ENCODE measurements around the gene APEX2. TPM values are rescaled to one million over a fixed set of nuclear protein-coding genes. Genes with fewer than 3 reads are reported as not detected.

APEX2 gene
- 1.5 and 2.0 TPM in 2 replicates for polyA plus RNA-seq

GRCh38 chrX:54999717-55000598, at the start of gene APEX2:
APEX2 (plus strand) TSS chrX:55000363; CDS start chrX:55000423, 60 bp downstream.

DNA sequence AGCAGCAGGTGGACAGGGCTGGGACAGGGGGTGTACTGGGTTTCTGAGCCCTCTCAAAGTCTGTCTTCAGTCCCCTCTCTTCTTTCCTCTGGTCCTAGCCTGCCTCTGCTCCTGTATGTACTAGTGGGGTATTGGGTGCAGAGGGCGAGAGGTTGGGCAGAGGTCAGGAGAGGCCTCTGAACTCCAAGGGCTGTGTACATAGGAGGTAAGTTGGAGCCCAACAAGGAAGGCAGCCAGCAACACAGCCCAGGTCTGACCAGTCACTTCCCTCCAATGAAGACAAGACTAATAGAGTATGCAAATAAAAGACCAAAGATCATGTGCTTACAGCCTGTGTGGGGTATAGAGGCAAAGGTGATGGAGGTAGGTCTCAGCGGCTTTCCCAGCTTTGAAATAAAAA, 6.1 kb upstream of the APEX2 start, which contains the start of gene PFKFB1:
TSS of gene PFKFB1 (minus strand) at position 90 of the 400 bp plus-strand sequence. CDS start 181 bp downstream, outside the sequence.

GRCh38 chrX:55030271-55031205, 30.4 kb downstream of the APEX2 start, which contains the start of gene ALAS2:
ALAS2 (minus strand) TSS chrX:55030977; CDS start chrX:55026000, 4,977 bp downstream.

Other genes with a start within 250 kb of the APEX2 start
- not detected in 2 replicates for gene ITIH6, start 202.1 kb upstream of the APEX2 start, polyA plus RNA-seq
- gene MAGED2, start 192.6 kb upstream of the APEX2 start, polyA plus RNA-seq, result 51.6 and 70.1 TPM in 2 replicates
- 27.0 and 31.1 TPM in 2 replicates for gene TRO, start 79.5 kb upstream of the APEX2 start, polyA plus RNA-seq
- gene PFKFB1, start 6.2 kb upstream of the APEX2 start, polyA plus RNA-seq, result not detected in 2 replicates
- gene ALAS2, start 30.6 kb downstream of the APEX2 start, polyA plus RNA-seq, result not detected in 2 replicates
- not detected in 2 replicates for gene PAGE2B, start 74.7 kb downstream of the APEX2 start, polyA plus RNA-seq
- not detected in 2 replicates for gene PAGE2, start 88.7 kb downstream of the APEX2 start, polyA plus RNA-seq
- gene PAGE5, start 220.0 kb downstream of the APEX2 start, polyA plus RNA-seq, result not detected in 2 replicates